Omental fat pad (tissue), 4 donors: ENCODE data around the gene METTL14. TPM values are rescaled to one million over a fixed set of nuclear protein-coding genes. Genes with fewer than 3 reads are reported as not detected.

Experiments used
- ATAC-seq: fragments of 150-250 bp; one replicate; pipeline ENCODE4 v1.9.1; 2016; ENCODE audit warnings: mild to moderate bottlenecking, moderate library complexity; ENCODE audit not compliant: low FRiP score
- DNase-seq: peaks from one replicate; pipeline ENCODE4 v3.0.0-alpha.2; 2019; ENCODE audit warnings: low spot score
- CTCF ChIP-seq, 3 donors: fragments of 450-650 bp; IDR thresholded peaks; one replicate each; pipeline ENCODE4 v1.5.1; 2016 to 2017; ENCODE audit warnings: antibody characterized with exemption in 3 of 3, mild to moderate bottlenecking in 3 of 3, moderate library complexity in 2 of 3
- total RNA-seq, 4 donors: library from RNA; depleted of rRNA; stranded (reverse); fragments of >200 nt; gene quantifications; one replicate each; pipeline ENCODE4 v1.1.0, GENCODE V29; 2016

Gene METTL14
- total RNA-seq, 4 donors from 2014 or later: 24.4 to 67.8 (median 31.7) TPM

GRCh38 chr4:118736900-118737299 is 51.7 kb downstream of the METTL14 start:
- DNase-seq (no peak), ATAC-seq (no peak)
- no peak for TF ChIP-seq CTCF (IDR thresholded peaks at IDR 0.05)

- DNase-seq (no peak), ATAC-seq (no peak)
- no peak for TF ChIP-seq CTCF (IDR thresholded peaks at IDR 0.05)
Observed at GRCh38 chr4:118738090-118738489, 52.9 kb downstream of the METTL14 start.

- DNase-seq: no peak
- ATAC-seq: no peak
Observed at GRCh38 chr4:118739022-118739713, 54.0 kb downstream of the METTL14 start.

GRCh38 chr4:118740869-118741268 is 55.7 kb downstream of the METTL14 start:
- no peak for ATAC-seq
- TF ChIP-seq CTCF (IDR thresholded peaks at IDR 0.05): no peak
- DNase-seq: no peak

More at GRCh38 chr4:118739022-118739713, 54.0 kb downstream of the METTL14 start:
- no peak for TF ChIP-seq CTCF (IDR thresholded peaks at IDR 0.05)

- DNase-seq (no peak), ATAC-seq (no peak)
- no peak for TF ChIP-seq CTCF (IDR thresholded peaks at IDR 0.05)
Observed at GRCh38 chr4:118741301-118741855, 56.2 kb downstream of the METTL14 start.

- ATAC-seq: no peak
- DNase-seq: no peak
- no peak for TF ChIP-seq CTCF (IDR thresholded peaks at IDR 0.05)
Observed at GRCh38 chr4:118742050-118742449, 56.9 kb downstream of the METTL14 start.

GRCh38 chr4:118743867-118744266 is 58.7 kb downstream of the METTL14 start:
- ATAC-seq: no peak
- DNase-seq: no peak

More at GRCh38 chr4:118743867-118744266, 58.7 kb downstream of the METTL14 start:
- no peak for TF ChIP-seq CTCF (IDR thresholded peaks at IDR 0.05)
